Astrocyte (in vitro differentiated cells and primary cell): ENCODE measurements around the gene MUC3A. TPM values are rescaled to one million over a fixed set of nuclear protein-coding genes. Genes with fewer than 3 reads are reported as not detected.
A peak's percentile ranks its signal among the peaks of the same experiment; 100 is the strongest.

Experiments
- DNase-seq: peaks from one replicate; pipeline ENCODE4 v3.0.0-alpha.2; 2010; ENCODE audit warnings: low read depth
- FAIRE-seq: peaks from 2 replicates; lab custom pipeline; 2011; peaks lifted over from hg19 to GRCh38; lab: Jason Lieb, UNC
- H2AFZ ChIP-seq: 2 replicates; pipeline ENCODE4 v1.6.0; 2012; ENCODE audit warnings: low read depth, low read length, inconsistent platforms
- H3K27ac ChIP-seq: 2 replicates; pipeline ENCODE4 v1.5.1; 2011; ENCODE audit warnings: low read depth, low read length, inconsistent platforms
- H3K27me3 ChIP-seq: 2 replicates; pipeline ENCODE4 v1.6.0; 2011; ENCODE audit warnings: low read length, inconsistent platforms; ENCODE audit not compliant: insufficient read depth
- H3K36me3 ChIP-seq: 2 replicates; pipeline ENCODE4 v1.5.1; 2011; ENCODE audit warnings: low read length, inconsistent platforms; ENCODE audit not compliant: insufficient read depth
- H3K4me1 ChIP-seq: 2 replicates; pipeline ENCODE4 v1.5.1; 2011; ENCODE audit warnings: low read length, inconsistent platforms; ENCODE audit not compliant: insufficient read depth
- H3K4me2 ChIP-seq: 2 replicates; pipeline ENCODE4 v1.6.0; 2012; ENCODE audit warnings: low read length, inconsistent platforms
- H3K4me3 ChIP-seq: 2 replicates; pipeline ENCODE4 v1.5.1; 2011; ENCODE audit warnings: low read depth, mild to moderate bottlenecking, low read length, inconsistent platforms; ENCODE audit not compliant: insufficient read depth
- H3K79me2 ChIP-seq: 2 replicates; pipeline ENCODE4 v1.6.0; 2012; ENCODE audit warnings: mild to moderate bottlenecking, low read length, inconsistent platforms; ENCODE audit not compliant: insufficient read depth
- H3K9ac ChIP-seq: 2 replicates; pipeline ENCODE4 v1.6.0; 2012; ENCODE audit warnings: mild to moderate bottlenecking, low read length, inconsistent platforms
- H3K9me3 ChIP-seq: 2 replicates; pipeline ENCODE4 v1.5.1; 2012; ENCODE audit warnings: low read depth, mild to moderate bottlenecking, low read length, inconsistent platforms; ENCODE audit not compliant: insufficient read depth
- H4K20me1 ChIP-seq: 2 replicates; pipeline ENCODE4 v1.6.0; 2012; ENCODE audit warnings: low read length, inconsistent platforms; ENCODE audit not compliant: insufficient read depth
- H3K27ac Mint-ChIP-seq: one replicate; pipeline ENCODE4 v1.8.0; 2021; ENCODE audit warnings: mild to moderate bottlenecking, mixed read lengths; ENCODE audit not compliant: unreplicated experiment
- H3K27me3 Mint-ChIP-seq: one replicate; pipeline ENCODE4 v1.8.0; 2021; ENCODE audit warnings: low read depth, mixed read lengths; ENCODE audit not compliant: unreplicated experiment
- H3K36me3 Mint-ChIP-seq: one replicate; pipeline ENCODE4 v1.8.0; 2021; ENCODE audit warnings: low read depth, mixed read lengths; ENCODE audit not compliant: unreplicated experiment
- H3K4me1 Mint-ChIP-seq: one replicate; pipeline ENCODE4 v1.8.0; 2021; ENCODE audit warnings: low read depth, mixed read lengths; ENCODE audit not compliant: unreplicated experiment
- H3K4me3 Mint-ChIP-seq: one replicate; pipeline ENCODE4 v1.8.0; 2021; ENCODE audit warnings: mild to moderate bottlenecking, moderate library complexity, mixed read lengths; ENCODE audit not compliant: unreplicated experiment
- H3K9me3 Mint-ChIP-seq: one replicate; pipeline ENCODE4 v1.8.0; 2021; ENCODE audit warnings: mild to moderate bottlenecking, mixed read lengths; ENCODE audit not compliant: unreplicated experiment
- EZH2 ChIP-seq: IDR thresholded peaks from 2 replicates; pipeline ENCODE4 v1.6.1; 2012; ENCODE audit warnings: mild to moderate bottlenecking, low read length, inconsistent platforms; ENCODE audit not compliant: insufficient read depth
- total RNA-seq: library from RNA; stranded (reverse); gene quantifications from 2 replicates; pipeline ENCODE4 v1.2.1, GENCODE V29; 2021
- TF ChIP-seq, protein P1 (sequence below): IDR thresholded peaks from 2 replicates; pipeline ENCODE4 v1.5.1; 2011; ENCODE audit warnings: low read depth, mild to moderate bottlenecking, inconsistent platforms, low read length, moderate library complexity; ENCODE audit not compliant: insufficient read depth

MUC3A gene
- total RNA-seq, 1 donor from 2014 or later: 0.61 TPM

DNA sequence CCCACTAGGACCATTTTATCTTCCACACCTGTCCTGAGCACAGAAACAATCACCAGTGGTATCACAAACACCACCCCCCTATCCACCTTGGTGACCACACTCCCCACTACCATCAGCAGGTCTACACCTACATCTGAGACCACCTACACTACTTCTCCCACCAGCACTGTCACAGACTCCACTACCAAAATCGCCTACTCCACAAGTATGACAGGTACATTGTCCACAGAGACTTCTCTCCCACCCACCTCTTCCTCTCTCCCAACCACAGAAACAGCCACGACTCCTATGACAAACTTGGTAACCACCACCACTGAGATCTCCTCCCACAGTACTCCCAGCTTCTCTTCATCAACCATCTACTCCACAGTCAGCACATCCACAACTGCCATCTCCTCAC, 3.3 kb downstream of the MUC3A start:
- H3K36me3 Mint-ChIP-seq: no peaks in the 10 kb centered on the region
- H3K4me3 Mint-ChIP-seq: no peak overlapping the region
- H3K9me3 Mint-ChIP-seq: no peaks in the 10 kb centered on the region
- H3K9ac ChIP-seq: no peak overlapping the region
- no peaks in the 10 kb centered on the region for H3K4me1 Mint-ChIP-seq
- H3K27ac Mint-ChIP-seq: no peak overlapping the region
- peaks cover 5% of the 10 kb centered on the region for H3K9me3 ChIP-seq
- no peak for DNase-seq
- H3K36me3 ChIP-seq: no peaks in the 10 kb centered on the region
- H3K4me3 ChIP-seq: no peak overlapping the region
- no peak overlapping the region for H2AFZ ChIP-seq
- peaks cover 14% of the 10 kb centered on the region for H3K27me3 Mint-ChIP-seq
- peaks cover 17% of the 10 kb centered on the region for H3K27me3 ChIP-seq
- no peaks in the 10 kb centered on the region for H3K4me1 ChIP-seq
- no peaks in the 10 kb centered on the region for H3K79me2 ChIP-seq
- no peak overlapping the region for H3K27ac ChIP-seq
- TF ChIP-seq EZH2: no peak
- TF ChIP-seq, protein P1, sequence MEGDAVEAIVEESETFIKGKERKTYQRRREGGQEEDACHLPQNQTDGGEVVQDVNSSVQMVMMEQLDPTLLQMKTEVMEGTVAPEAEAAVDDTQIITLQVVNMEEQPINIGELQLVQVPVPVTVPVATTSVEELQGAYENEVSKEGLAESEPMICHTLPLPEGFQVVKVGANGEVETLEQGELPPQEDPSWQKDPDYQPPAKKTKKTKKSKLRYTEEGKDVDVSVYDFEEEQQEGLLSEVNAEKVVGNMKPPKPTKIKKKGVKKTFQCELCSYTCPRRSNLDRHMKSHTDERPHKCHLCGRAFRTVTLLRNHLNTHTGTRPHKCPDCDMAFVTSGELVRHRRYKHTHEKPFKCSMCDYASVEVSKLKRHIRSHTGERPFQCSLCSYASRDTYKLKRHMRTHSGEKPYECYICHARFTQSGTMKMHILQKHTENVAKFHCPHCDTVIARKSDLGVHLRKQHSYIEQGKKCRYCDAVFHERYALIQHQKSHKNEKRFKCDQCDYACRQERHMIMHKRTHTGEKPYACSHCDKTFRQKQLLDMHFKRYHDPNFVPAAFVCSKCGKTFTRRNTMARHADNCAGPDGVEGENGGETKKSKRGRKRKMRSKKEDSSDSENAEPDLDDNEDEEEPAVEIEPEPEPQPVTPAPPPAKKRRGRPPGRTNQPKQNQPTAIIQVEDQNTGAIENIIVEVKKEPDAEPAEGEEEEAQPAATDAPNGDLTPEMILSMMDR: no peak
- FAIRE-seq: no peak
- no peak overlapping the region for H3K4me2 ChIP-seq
- no peaks in the 10 kb centered on the region for H4K20me1 ChIP-seq

DNA sequence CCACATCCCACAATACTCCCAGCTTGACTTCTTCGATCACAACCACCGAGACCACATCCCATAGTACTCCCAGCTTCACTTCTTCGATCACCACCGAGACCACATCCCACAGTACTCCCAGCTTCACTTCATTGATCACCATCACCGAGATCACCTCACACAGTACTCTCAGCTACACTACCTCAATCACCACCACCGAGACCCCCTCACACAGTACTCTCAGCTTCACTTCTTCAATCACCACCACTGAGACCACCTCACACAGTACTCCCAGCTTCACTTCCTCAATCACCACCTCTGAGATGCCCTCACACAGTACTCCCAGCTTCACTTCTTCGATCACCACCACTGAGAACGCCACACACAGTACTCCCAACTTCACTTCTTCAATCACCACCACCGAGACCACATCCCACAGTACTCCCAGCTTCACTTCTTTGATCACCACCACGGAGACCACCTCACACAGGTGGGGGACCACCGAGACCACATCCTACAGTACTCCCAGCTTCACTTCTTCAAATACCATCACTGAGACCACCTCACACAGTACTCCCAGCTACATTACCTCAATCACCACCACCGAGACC, 8.6 kb downstream of the MUC3A start:
- Histone ChIP-seq H3K4me2 (no peak overlapping the region), H3K27me3 (peaks cover 25% of the 10 kb centered on the region), H3K79me2 (no peaks in the 10 kb centered on the region), H3K4me3 (no peak overlapping the region), H3K36me3 (no peaks in the 10 kb centered on the region), H3K9me3 (peaks cover 10% of the 10 kb centered on the region), H3K27ac (no peak overlapping the region), H3K9ac (no peak overlapping the region), H2AFZ (no peak overlapping the region), H3K4me1 (no peaks in the 10 kb centered on the region), H4K20me1 (no peaks in the 10 kb centered on the region)
- Mint-ChIP-seq H3K4me3 (no peak overlapping the region), H3K27me3 (peaks cover 4% of the 10 kb centered on the region), H3K9me3 (no peaks in the 10 kb centered on the region), H3K4me1 (no peaks in the 10 kb centered on the region), H3K27ac (no peak overlapping the region), H3K36me3 (no peaks in the 10 kb centered on the region)
- FAIRE-seq (no peak), DNase-seq (peak; percentile 23)
- TF ChIP-seq EZH2: no peak
- TF ChIP-seq, protein P1: no peak

DNA sequence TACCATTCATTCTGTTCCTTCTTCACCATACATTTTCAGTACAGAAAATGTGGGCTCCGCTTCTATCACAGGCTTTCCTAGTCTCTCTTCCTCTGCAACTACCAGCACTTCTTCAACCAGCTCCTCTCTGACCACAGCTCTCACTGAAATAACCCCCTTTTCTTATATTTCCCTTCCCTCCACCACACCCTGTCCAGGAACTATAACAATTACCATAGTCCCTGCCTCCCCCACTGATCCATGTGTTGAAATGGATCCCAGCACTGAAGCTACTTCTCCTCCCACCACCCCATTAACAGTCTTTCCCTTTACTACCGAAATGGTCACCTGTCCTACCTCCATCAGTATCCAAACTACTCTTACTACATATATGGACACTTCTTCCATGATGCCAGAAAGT, 10.6 kb downstream of the MUC3A start:
- Histone ChIP-seq H3K79me2 (no peaks in the 10 kb centered on the region), H3K9me3 (peaks cover 8% of the 10 kb centered on the region), H3K4me2 (no peak overlapping the region), H3K27ac (no peak overlapping the region), H4K20me1 (no peaks in the 10 kb centered on the region), H3K36me3 (no peaks in the 10 kb centered on the region), H3K27me3 (peaks cover 30% of the 10 kb centered on the region), H3K4me3 (no peak overlapping the region), H3K4me1 (no peaks in the 10 kb centered on the region), H2AFZ (no peak overlapping the region), H3K9ac (no peak overlapping the region)
- Mint-ChIP-seq H3K36me3 (no peaks in the 10 kb centered on the region), H3K4me1 (no peaks in the 10 kb centered on the region), H3K27me3 (peaks cover 19% of the 10 kb centered on the region), H3K4me3 (no peak overlapping the region), H3K9me3 (peaks cover 2% of the 10 kb centered on the region), H3K27ac (no peak overlapping the region)
- no peak for TF ChIP-seq EZH2
- TF ChIP-seq, protein P1: no peak
- FAIRE-seq (no peak), DNase-seq (no peak)
